HUES6 (cell line): Measurements from ENCODE around the gene APOA5.

Experiments
- H3K27ac ChIP-seq: 2 replicates; pipeline ENCODE4 v1.7.0; 2013; ENCODE audit warnings: low read depth, mild to moderate bottlenecking, low read length, inconsistent platforms
- H3K27me3 ChIP-seq: 2 replicates; pipeline ENCODE4 v1.6.1; 2013; ENCODE audit warnings: low read length; ENCODE audit not compliant: control insufficient read depth, insufficient read depth
- H3K36me3 ChIP-seq: 2 replicates; pipeline ENCODE4 v1.6.1; 2013; ENCODE audit warnings: low read length; ENCODE audit not compliant: control insufficient read depth, insufficient read depth
- H3K4me1 ChIP-seq: 2 replicates; pipeline ENCODE4 v1.6.1; 2013; ENCODE audit warnings: low read length; ENCODE audit not compliant: control insufficient read depth, insufficient read depth
- H3K4me3 ChIP-seq: 2 replicates; pipeline ENCODE4 v1.5.1; 2013; ENCODE audit warnings: low read depth, low read length
- H3K9ac ChIP-seq: one replicate; pipeline ENCODE4 v1.6.1; 2013; ENCODE audit warnings: mild to moderate bottlenecking, low read length
- H3K9me3 ChIP-seq: 2 replicates; pipeline ENCODE4 v1.6.1; 2013; ENCODE audit warnings: low read depth, low read length; ENCODE audit not compliant: control insufficient read depth, insufficient read depth

Gene APOA5

GRCh38 chr11:116833816-116834534, 42.3 kb upstream of the APOA5 start:
- 0 out of 2 replicates have a peak, but pooled peaks cover 3% of the 10 kb centered on the region for H3K9me3 ChIP-seq
- no peak overlapping the region for H3K4me3 ChIP-seq
- H3K27me3 ChIP-seq, result peaks cover 9% of the 10 kb centered on the region
- no peak overlapping the region for H3K27ac ChIP-seq
- H3K9ac ChIP-seq, result no peak overlapping the region
- H3K36me3 ChIP-seq, result no peaks in the 10 kb centered on the region
- peaks cover 31% of the 10 kb centered on the region for H3K4me1 ChIP-seq

- no peak overlapping the region for H3K4me3 ChIP-seq
- peaks cover 9% of the 10 kb centered on the region for H3K27me3 ChIP-seq
- no peak overlapping the region for H3K9ac ChIP-seq
- H3K9me3 ChIP-seq, result 0 out of 2 replicates have a peak, but pooled peaks cover 3% of the 10 kb centered on the region
- no peak overlapping the region for H3K27ac ChIP-seq
- H3K36me3 ChIP-seq, result no peaks in the 10 kb centered on the region
- peaks cover 34% of the 10 kb centered on the region for H3K4me1 ChIP-seq
Measured at GRCh38 chr11:116833491-116833815, 41.8 kb upstream of the APOA5 start.

- Histone ChIP-seq H3K27me3 (peaks cover 9% of the 10 kb centered on the region), H3K27ac (no peak overlapping the region), H3K9me3 (0 out of 2 replicates have a peak, but pooled peaks cover 3% of the 10 kb centered on the region), H3K4me3 (no peak overlapping the region), H3K4me1 (peaks cover 33% of the 10 kb centered on the region), H3K36me3 (no peaks in the 10 kb centered on the region), H3K9ac (no peak overlapping the region)
Measured at GRCh38 chr11:116832350-116833290, 40.9 kb upstream of the APOA5 start.

- Histone ChIP-seq H3K4me1 (peaks cover 30% of the 10 kb centered on the region), H3K9me3 (0 out of 2 replicates have a peak, but pooled peaks cover 3% of the 10 kb centered on the region), H3K27ac (no peak overlapping the region), H3K27me3 (peaks cover 9% of the 10 kb centered on the region), H3K36me3 (no peaks in the 10 kb centered on the region), H3K9ac (no peak overlapping the region), H3K4me3 (no peak overlapping the region)
Measured at GRCh38 chr11:116831790-116832349, 40.2 kb upstream of the APOA5 start.

GRCh38 chr11:116830184-116830912, 38.7 kb upstream of the APOA5 start:
- Histone ChIP-seq H3K9ac (no peak overlapping the region), H3K4me3 (no peak overlapping the region), H3K4me1 (peaks cover 21% of the 10 kb centered on the region), H3K9me3 (0 out of 2 replicates have a peak, but pooled peaks cover 3% of the 10 kb centered on the region), H3K27me3 (peaks cover 7% of the 10 kb centered on the region), H3K36me3 (no peaks in the 10 kb centered on the region), H3K27ac (no peak overlapping the region)

- 0 out of 2 replicates have a peak, but pooled peaks cover 3% of the 10 kb centered on the region for H3K9me3 ChIP-seq
- no peak within 1 kb of the TSS for H3K27ac ChIP-seq
- no peaks in the 10 kb centered on the region for H3K36me3 ChIP-seq
- peaks cover 16% of the 10 kb centered on the region; the same call in 1 of the 2 replicates for H3K4me1 ChIP-seq
- peaks cover under 1% of the 10 kb centered on the region; the same call in 1 of the 2 replicates for H3K27me3 ChIP-seq
- no peak within 1 kb of the TSS for H3K9ac ChIP-seq
- H3K4me3 ChIP-seq, result no peak within 1 kb of the TSS
Measured at GRCh38 chr11:116829525-116830183, 38.0 kb upstream of the APOA5 start, which contains the start of gene APOC3. Gene APOC3, plus strand, starts transcription at chr11:116829907. Its CDS starts 676 bp downstream, at chr11:116830583.

GRCh38 chr11:116828632-116829524, 37.2 kb upstream of the APOA5 start:
- no peak overlapping the region for H3K9ac ChIP-seq
- no peak overlapping the region for H3K4me3 ChIP-seq
- H3K9me3 ChIP-seq, result 0 out of 2 replicates have a peak, but pooled peaks cover 3% of the 10 kb centered on the region

GRCh38 chr11:116827461-116827860, 35.8 kb upstream of the APOA5 start:
- Histone ChIP-seq H3K27ac (no peak overlapping the region), H3K27me3 (no peaks in the 10 kb centered on the region; the same call in 1 of the 2 replicates), H3K36me3 (no peaks in the 10 kb centered on the region), H3K4me1 (peaks cover 16% of the 10 kb centered on the region; the same call in 1 of the 2 replicates), H3K9me3 (0 out of 2 replicates have a peak, but pooled peaks cover 3% of the 10 kb centered on the region), H3K9ac (no peak overlapping the region), H3K4me3 (no peak overlapping the region)

More at GRCh38 chr11:116828632-116829524, 37.2 kb upstream of the APOA5 start:
- Histone ChIP-seq H3K4me1 (peaks cover 16% of the 10 kb centered on the region; the same call in 1 of the 2 replicates), H3K27me3 (no peaks in the 10 kb centered on the region; the same call in 1 of the 2 replicates), H3K36me3 (no peaks in the 10 kb centered on the region), H3K27ac (no peak overlapping the region)

GRCh38 chr11:116826751-116827431, 35.2 kb upstream of the APOA5 start:
- Histone ChIP-seq H3K36me3 (no peaks in the 10 kb centered on the region), H3K4me1 (peaks cover 16% of the 10 kb centered on the region; the same call in 1 of the 2 replicates), H3K9ac (no peak overlapping the region), H3K27me3 (no peaks in the 10 kb centered on the region), H3K4me3 (no peak overlapping the region), H3K27ac (no peak overlapping the region), H3K9me3 (0 out of 2 replicates have a peak, but pooled peaks cover 3% of the 10 kb centered on the region)
